ENCODE results near the gene IRF5.

- TF ChIP-seq, protein P1, sequence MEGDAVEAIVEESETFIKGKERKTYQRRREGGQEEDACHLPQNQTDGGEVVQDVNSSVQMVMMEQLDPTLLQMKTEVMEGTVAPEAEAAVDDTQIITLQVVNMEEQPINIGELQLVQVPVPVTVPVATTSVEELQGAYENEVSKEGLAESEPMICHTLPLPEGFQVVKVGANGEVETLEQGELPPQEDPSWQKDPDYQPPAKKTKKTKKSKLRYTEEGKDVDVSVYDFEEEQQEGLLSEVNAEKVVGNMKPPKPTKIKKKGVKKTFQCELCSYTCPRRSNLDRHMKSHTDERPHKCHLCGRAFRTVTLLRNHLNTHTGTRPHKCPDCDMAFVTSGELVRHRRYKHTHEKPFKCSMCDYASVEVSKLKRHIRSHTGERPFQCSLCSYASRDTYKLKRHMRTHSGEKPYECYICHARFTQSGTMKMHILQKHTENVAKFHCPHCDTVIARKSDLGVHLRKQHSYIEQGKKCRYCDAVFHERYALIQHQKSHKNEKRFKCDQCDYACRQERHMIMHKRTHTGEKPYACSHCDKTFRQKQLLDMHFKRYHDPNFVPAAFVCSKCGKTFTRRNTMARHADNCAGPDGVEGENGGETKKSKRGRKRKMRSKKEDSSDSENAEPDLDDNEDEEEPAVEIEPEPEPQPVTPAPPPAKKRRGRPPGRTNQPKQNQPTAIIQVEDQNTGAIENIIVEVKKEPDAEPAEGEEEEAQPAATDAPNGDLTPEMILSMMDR (IDR thresholded peaks at IDR 0.05): no peak
- no peak for TF ChIP-seq ZFX (IDR thresholded peaks at IDR 0.05; ENCODE audit: borderline replicate concordance)
Observed at GRCh38 chr7:128986609-128987008, 48.9 kb downstream of the IRF5 start.

All from 22Rv1 (cell line).